CD14-positive monocyte (primary cell): ENCODE measurements around the gene PRRT2. TPM values are rescaled to one million over a fixed set of nuclear protein-coding genes. Genes with fewer than 3 reads are reported as not detected.
A peak's percentile ranks its signal among the peaks of the same experiment; 100 is the strongest.

Experiments used
- DNase-seq, 3 donors: peaks; one replicate each; pipeline ENCODE4 v3.0.0-alpha.2; 2011 to 2022
- H2AFZ ChIP-seq: 2 replicates; pipeline ENCODE4 v1.6.0; 2012; ENCODE audit warnings: mild to moderate bottlenecking, low read depth, low read length, inconsistent platforms; ENCODE audit not compliant: insufficient read depth, poor library complexity, severe bottlenecking
- H3K27ac ChIP-seq, 2 donors: 1 replicate in 1 of 2; 2 replicates in 1 of 2; pipeline ENCODE4 v1.5.1; 2012 to 2013; ENCODE audit warnings: low read length in 2 of 2, control low read depth in 1 of 2, inconsistent platforms in 1 of 2, low read depth in 1 of 2, mild to moderate bottlenecking in 1 of 2
- H3K27me3 ChIP-seq, 2 donors: one replicate each; pipeline versions ENCODE4 v1.6.0 to v1.6.1; 2011 to 2013; ENCODE audit warnings: low read length in 2 of 2; ENCODE audit not compliant: control insufficient read depth in 2 of 2, insufficient read depth in 2 of 2
- H3K36me3 ChIP-seq, 2 donors: replicated peaks in 1 of 2; 1 replicate in 1 of 2; 2 replicates in 1 of 2; pipeline versions ENCODE4 v1.5.1 to v1.6.1; 2012 to 2013; ENCODE audit warnings: low read length in 2 of 2, control low read depth in 1 of 2, inconsistent platforms in 1 of 2, mild to moderate bottlenecking in 1 of 2; ENCODE audit not compliant: insufficient read depth in 2 of 2, control insufficient read depth in 1 of 2
- H3K4me1 ChIP-seq, 2 donors: 1 replicate in 1 of 2; 2 replicates in 1 of 2; pipeline versions ENCODE4 v1.5.1 to v1.6.1; 2012 to 2013; ENCODE audit warnings: low read length in 2 of 2, control low read depth in 1 of 2, inconsistent platforms in 1 of 2, mild to moderate bottlenecking in 1 of 2, moderate library complexity in 1 of 2; ENCODE audit not compliant: insufficient read depth in 2 of 2, control insufficient read depth in 1 of 2
- H3K4me2 ChIP-seq: replicated peaks from 2 replicates; pipeline ENCODE3; 2012; ENCODE audit warnings: low read length, moderate library complexity, mild to moderate bottlenecking; ENCODE audit not compliant: poor library complexity, severe bottlenecking; ENCODE audit errors: extremely low read depth
- H3K4me3 ChIP-seq, 3 experiments: fragments of 200-600 bp in 1 of 3; sonication (generic) in 1 of 3; replicated peaks in 1 of 3; 1 replicate in 2 of 3; 2 replicates in 1 of 3; pipeline ENCODE4 v1.5.1; 2011 to 2013; ENCODE audit warnings: low read length in 3 of 3, mild to moderate bottlenecking in 3 of 3, control low read depth in 2 of 3, low read depth in 2 of 3, inconsistent platforms in 1 of 3, moderate library complexity in 1 of 3
- H3K79me2 ChIP-seq: 2 replicates; pipeline ENCODE4 v1.6.0; 2012; ENCODE audit warnings: mild to moderate bottlenecking, control low read depth, inconsistent platforms, low read length, moderate library complexity; ENCODE audit not compliant: insufficient read depth
- H3K9ac ChIP-seq: 2 replicates; pipeline ENCODE4 v1.6.0; 2017; ENCODE audit warnings: low read length, mild to moderate bottlenecking; ENCODE audit not compliant: insufficient read depth, poor library complexity, severe bottlenecking
- H3K9me3 ChIP-seq, 2 donors: replicated peaks in 1 of 2; 1 replicate in 1 of 2; 2 replicates in 1 of 2; pipeline versions ENCODE4 v1.5.1 to v1.6.1; 2012 to 2013; ENCODE audit warnings: low read length in 2 of 2, control low read depth in 1 of 2; ENCODE audit not compliant: control insufficient read depth in 1 of 2, insufficient read depth in 1 of 2
- H4K20me1 ChIP-seq: 2 replicates; pipeline ENCODE4 v1.6.0; 2012; ENCODE audit warnings: mild to moderate bottlenecking, low read length, control low read depth, moderate library complexity; ENCODE audit not compliant: insufficient read depth
- H3K27ac Mint-ChIP-seq, 7 donors: one replicate each; pipeline ENCODE4 v1.8.0; 2020; ENCODE audit warnings: mild to moderate bottlenecking in 7 of 7, mixed read lengths in 7 of 7, moderate library complexity in 6 of 7, inconsistent platforms in 2 of 7
- H3K27me3 Mint-ChIP-seq, 3 donors: one replicate each; pipeline ENCODE4 v1.8.0; 2021 to 2022; ENCODE audit warnings: low read depth in 3 of 3, mild to moderate bottlenecking in 3 of 3, mixed read lengths in 3 of 3, moderate library complexity in 3 of 3, inconsistent platforms in 1 of 3
- H3K36me3 Mint-ChIP-seq, 2 donors: one replicate each; pipeline ENCODE4 v1.8.0; 2020; ENCODE audit warnings: mixed read lengths in 2 of 2, inconsistent platforms in 1 of 2, mild to moderate bottlenecking in 1 of 2
- H3K4me1 Mint-ChIP-seq: one replicate; pipeline ENCODE4 v1.8.0; 2020; ENCODE audit warnings: mild to moderate bottlenecking, mixed read lengths
- H3K4me3 Mint-ChIP-seq, 2 donors: one replicate each; pipeline ENCODE4 v1.8.0; 2020; ENCODE audit warnings: mild to moderate bottlenecking in 2 of 2, mixed read lengths in 2 of 2, moderate library complexity in 1 of 2
- H3K9me3 Mint-ChIP-seq, 7 donors: one replicate each; pipeline ENCODE4 v1.8.0; 2020 to 2022; ENCODE audit warnings: mixed read lengths in 7 of 7, mild to moderate bottlenecking in 6 of 7, moderate library complexity in 6 of 7, inconsistent platforms in 2 of 7
- CTCF ChIP-seq: fragments of 200-600 bp; IDR thresholded peaks from one replicate; pipeline ENCODE4 v1.8.0; 2022; ENCODE audit warnings: antibody characterized with exemption, mild to moderate bottlenecking
- WGBS: methylation state at CpG from one replicate; pipeline ENCODE4 v1.1.5; 2013; ENCODE audit warnings: missing lambda C conversion rate; ENCODE audit not compliant: insufficient coverage; 5-methylcytosine and 5-hydroxymethylcytosine counted together
- intact Hi-C, 2 donors: fragments of 100-400 bp; cut with micrococcal nuclease; formaldehyde crosslinking; loops; one replicate each; pipeline versions ENCODE4 v1.15.0 to v1.15.1; 2023
- polyA plus RNA-seq, 3 donors: library from polyadenylated mRNA; depleted of rRNA in 1 of 3; unstranded in 2 of 3; stranded (reverse) in 1 of 3; fragments of 300-500 nt in 2 of 3; fragments of >200 nt in 1 of 3; fragmentation: Illumina TruSeq in 2 of 3; gene quantifications; 1 replicate in 2 of 3; 2 replicates in 1 of 3; pipeline ENCODE4 v1.2.3, GENCODE V29; 2012 to 2021

The PRRT2 gene
- polyA plus RNA-seq, 3 donors, result 0.04 TPM; not detected in 2

GRCh38 chr16:29789775-29790182 is 22.2 kb upstream of the PRRT2 start:
- TF ChIP-seq CTCF, result no peak
- Histone ChIP-seq H2AFZ (peak overlapping the region; percentile 95), H3K27ac (peak overlapping the region; percentile 78 to 83), H3K9me3 (no peaks in the 10 kb centered on the region), H3K9ac (peak overlapping the region; percentile 51), H3K4me1 (peaks cover 30 to 40% of the 10 kb centered on the region in 2 donors), H4K20me1 (no peaks in the 10 kb centered on the region), H3K4me2 (peak overlapping the region; percentile 91), H3K27me3 (no peaks in the 10 kb centered on the region), H3K36me3 (no peaks in the 10 kb centered on the region), H3K4me3 (peak overlapping the region; percentile 37 to 97 (median 97)), H3K79me2 (peaks cover 43% of the 10 kb centered on the region)
- 76% methylated on average over 15 of the region's 20 CpGs for WGBS
- no peak for DNase-seq
- intact Hi-C loops, result loop anchor here (2.0 to 5.0 kb wide), 3 partner anchors 15 to 47 kb away; no protein-coding TSS in a partner anchor
- H3K4me3 Mint-ChIP-seq, result peak overlapping the region; percentile 97 to 98
- peaks cover 0 to 3% of the 10 kb centered on the region in 2 donors for H3K36me3 Mint-ChIP-seq
- peaks cover 0 to 1% (median 0%) of the 10 kb centered on the region in 3 donors for H3K27me3 Mint-ChIP-seq
- H3K4me1 Mint-ChIP-seq, result peaks cover 47% of the 10 kb centered on the region
- peaks cover 0 to 2% (median 0%) of the 10 kb centered on the region in 7 donors for H3K9me3 Mint-ChIP-seq
- peak overlapping the region; percentile 89 to 95 (median 93) for H3K27ac Mint-ChIP-seq

GRCh38 chr16:29790183-29790948 is 21.6 kb upstream of the PRRT2 start, which contains the start of gene KIF22:
TSS of gene KIF22 (plus strand) at chr16:29790751. CDS start at chr16:29790760, 9 bp downstream.
- peaks cover 26 to 36% of the 10 kb centered on the region in 2 donors for H3K4me1 ChIP-seq
- peaks cover 49% of the 10 kb centered on the region for H3K79me2 ChIP-seq
- Mint-ChIP-seq H3K9me3 (peaks cover 0 to 2% (median 0%) of the 10 kb centered on the region in 7 donors), H3K27ac (peak within 1 kb of the TSS; percentile 89 to 95 (median 94)), H3K4me1 (peaks cover 44% of the 10 kb centered on the region), H3K27me3 (peaks cover 0 to 1% (median 0%) of the 10 kb centered on the region in 3 donors), H3K36me3 (peaks cover 0 to 3% of the 10 kb centered on the region in 2 donors), H3K4me3 (peak within 1 kb of the TSS; percentile 97 to 98)
- H3K27ac ChIP-seq, result peak within 1 kb of the TSS; percentile 78 to 83
- H2AFZ ChIP-seq, result peak within 1 kb of the TSS; percentile 97
- H3K9ac ChIP-seq, result peak within 1 kb of the TSS; percentile 78
- H3K4me3 ChIP-seq, result peak within 1 kb of the TSS; percentile 67 to 97 (median 97)
- WGBS, result under 1% methylated on average over 64 of the region's 67 CpGs
- peak; percentile 77 for TF ChIP-seq CTCF
- no peaks in the 10 kb centered on the region for H3K36me3 ChIP-seq
- no peaks in the 10 kb centered on the region for H3K27me3 ChIP-seq
- intact Hi-C loops, result loop anchor here in 1 of 2 donors (2.0 kb wide), 2 partner anchors 14 to 44 kb away; no protein-coding TSS in a partner anchor
- H4K20me1 ChIP-seq, result no peaks in the 10 kb centered on the region
- H3K4me2 ChIP-seq, result peak within 1 kb of the TSS; percentile 91
- peak; percentile 99 to 100 (median 99) for DNase-seq
- no peaks in the 10 kb centered on the region for H3K9me3 ChIP-seq
